Mesendoderm (in vitro differentiated cells): ENCODE measurements around the gene OTUD6A.

Source experiments
- DNase-seq: peaks from one replicate; pipeline ENCODE4 v3.0.0; 2013
- H2AK5ac ChIP-seq: 2 replicates; pipeline ENCODE4 v1.6.1; 2013; ENCODE audit warnings: low read length, inconsistent platforms
- H2BK120ac ChIP-seq: 2 replicates; pipeline ENCODE4 v1.6.1; 2013; ENCODE audit warnings: low read depth, mild to moderate bottlenecking, low read length, moderate library complexity, mixed read lengths
- H2BK15ac ChIP-seq: replicated peaks from 2 replicates; pipeline ENCODE4 v1.6.1; 2013; ENCODE audit warnings: low read depth, mild to moderate bottlenecking, moderate library complexity
- H2BK5ac ChIP-seq: 2 replicates; pipeline ENCODE4 v1.6.1; 2013; ENCODE audit warnings: low read length, inconsistent platforms
- H3K18ac ChIP-seq: 2 replicates; pipeline ENCODE4 v1.6.1; 2013; ENCODE audit warnings: mild to moderate bottlenecking, low read length, mixed read lengths
- H3K23ac ChIP-seq: one replicate; pipeline ENCODE4 v1.6.1; 2013; ENCODE audit warnings: low read length
- H3K27ac ChIP-seq: 2 replicates; pipeline ENCODE4 v1.5.1; 2013; ENCODE audit warnings: low read depth, mild to moderate bottlenecking, inconsistent platforms, low read length, moderate library complexity
- H3K27me3 ChIP-seq: 2 replicates; pipeline ENCODE4 v1.6.1; 2013; ENCODE audit warnings: low read length, control low read depth, mild to moderate bottlenecking, inconsistent platforms; ENCODE audit not compliant: insufficient read depth, poor library complexity
- H3K36me3 ChIP-seq: 2 replicates; pipeline ENCODE4 v1.6.1; 2013; ENCODE audit warnings: low read length, inconsistent platforms; ENCODE audit not compliant: control insufficient read depth, insufficient read depth
- H3K4ac ChIP-seq: one replicate; pipeline ENCODE4 v1.6.1; 2013; ENCODE audit warnings: low read depth, mild to moderate bottlenecking, low read length, moderate library complexity
- H3K4me1 ChIP-seq: 2 replicates; pipeline ENCODE4 v1.6.1; 2013; ENCODE audit warnings: low read depth, low read length, inconsistent platforms; ENCODE audit not compliant: control insufficient read depth
- H3K4me2 ChIP-seq: 2 replicates; pipeline ENCODE4 v1.6.1; 2013; ENCODE audit warnings: low read length
- H3K4me3 ChIP-seq: 2 replicates; pipeline ENCODE4 v1.5.1; 2013; ENCODE audit warnings: mild to moderate bottlenecking, low read length
- H3K56ac ChIP-seq: one replicate; pipeline ENCODE4 v1.6.1; 2013; ENCODE audit warnings: low read length
- H3K79me1 ChIP-seq: 2 replicates; pipeline ENCODE4 v1.6.1; 2013; ENCODE audit warnings: low read length, inconsistent platforms
- H3K79me2 ChIP-seq: 2 replicates; pipeline ENCODE4 v1.6.1; 2013; ENCODE audit warnings: mild to moderate bottlenecking, low read length; ENCODE audit not compliant: control insufficient read depth, insufficient read depth
- H3K9ac ChIP-seq: 2 replicates; pipeline ENCODE4 v1.6.1; 2013; ENCODE audit warnings: low read length, inconsistent platforms
- H4K5ac ChIP-seq: one replicate; pipeline ENCODE4 v1.6.1; 2013; ENCODE audit warnings: low read length
- H4K8ac ChIP-seq: one replicate; pipeline ENCODE4 v1.6.1; 2013; ENCODE audit warnings: low read depth, mild to moderate bottlenecking, control low read depth, low read length, moderate library complexity
- WGBS: extraction: QIAGEN DNeasy Blood & Tissue Kit; methylation state at CpG from one replicate; pipeline ENCODE4 v1.1.7; 2013; ENCODE audit warnings: low lambda C conversion rate, missing lambda C conversion rate; ENCODE audit not compliant: insufficient coverage; ENCODE audit errors: extremely low coverage; 5-methylcytosine and 5-hydroxymethylcytosine counted together

OTUD6A gene

DNA sequence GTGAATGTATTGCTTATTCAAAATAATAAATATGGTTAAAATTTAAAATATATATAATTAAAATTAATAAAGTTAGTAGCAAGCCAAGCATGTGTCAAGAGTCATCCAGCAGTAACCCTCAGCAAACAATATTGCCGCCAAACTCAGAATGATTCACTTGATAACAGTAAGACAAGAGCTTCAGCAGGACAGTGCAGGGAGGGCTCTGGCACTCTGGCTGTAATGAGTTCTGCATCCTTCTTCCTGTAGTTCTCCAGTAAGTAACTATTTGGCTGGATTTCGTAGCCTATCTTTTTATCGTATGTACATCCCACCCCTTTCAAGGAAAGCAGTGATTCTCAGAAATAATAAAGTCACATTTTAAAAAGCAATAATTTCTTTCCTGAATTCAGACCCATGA lies 17.6 kb downstream of the OTUD6A start:
- H3K4me1 ChIP-seq: no peaks in the 10 kb centered on the region
- no peak overlapping the region for H2BK15ac ChIP-seq
- no peaks in the 10 kb centered on the region for H3K27me3 ChIP-seq
- no peak overlapping the region for H2AK5ac ChIP-seq
- H3K56ac ChIP-seq: no peak overlapping the region
- no peak overlapping the region for H3K4me3 ChIP-seq
- H3K36me3 ChIP-seq: no peaks in the 10 kb centered on the region
- H4K8ac ChIP-seq: no peak overlapping the region
- WGBS: no CpG with 5 or more reads among the region's 3 CpGs
- no peak overlapping the region for H2BK120ac ChIP-seq
- H3K18ac ChIP-seq: no peak overlapping the region
- H3K4ac ChIP-seq: no peak overlapping the region
- no peak overlapping the region for H3K27ac ChIP-seq
- no peaks in the 10 kb centered on the region for H3K79me1 ChIP-seq
- DNase-seq: no peak
- no peak overlapping the region for H3K4me2 ChIP-seq
- H4K5ac ChIP-seq: no peak overlapping the region
- no peak overlapping the region for H3K23ac ChIP-seq
- no peak overlapping the region for H2BK5ac ChIP-seq
- no peak overlapping the region for H3K9ac ChIP-seq
- no peaks in the 10 kb centered on the region for H3K79me2 ChIP-seq

DNA sequence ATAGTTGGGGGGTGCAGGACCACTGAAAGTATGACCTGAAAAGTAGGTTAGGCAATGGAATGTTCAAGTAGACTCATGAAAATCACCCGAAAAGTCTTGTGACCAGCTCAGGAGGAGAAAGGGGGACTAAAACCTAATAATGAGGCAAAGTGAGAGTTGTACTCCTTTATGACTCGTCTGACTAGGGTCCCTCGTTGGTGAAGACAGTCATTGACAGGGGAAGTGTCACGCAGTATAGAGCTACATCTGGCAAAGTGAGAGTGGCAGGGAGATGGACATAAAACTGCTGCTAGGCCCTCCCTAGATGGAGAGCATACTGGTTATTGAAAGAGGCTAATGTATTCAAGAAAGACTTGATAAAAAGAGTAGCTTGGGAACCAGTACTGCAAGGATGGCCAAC lies 20.5 kb downstream of the OTUD6A start:
- H3K4me2 ChIP-seq: no peak overlapping the region
- H3K9ac ChIP-seq: no peak overlapping the region
- no peak overlapping the region for H4K5ac ChIP-seq
- WGBS: no CpG with 5 or more reads among the region's 4 CpGs
- no peak for DNase-seq
- no peak overlapping the region for H3K23ac ChIP-seq
- no peak overlapping the region for H3K4me3 ChIP-seq
- no peaks in the 10 kb centered on the region for H3K27me3 ChIP-seq
- H3K4ac ChIP-seq: no peak overlapping the region
- H3K4me1 ChIP-seq: no peaks in the 10 kb centered on the region
- no peak overlapping the region for H2BK120ac ChIP-seq
- no peak overlapping the region for H2BK15ac ChIP-seq
- H2BK5ac ChIP-seq: no peak overlapping the region
- H3K79me2 ChIP-seq: no peaks in the 10 kb centered on the region
- no peak overlapping the region for H3K27ac ChIP-seq
- no peak overlapping the region for H3K18ac ChIP-seq
- H3K79me1 ChIP-seq: no peaks in the 10 kb centered on the region
- H3K36me3 ChIP-seq: no peaks in the 10 kb centered on the region
- no peak overlapping the region for H3K56ac ChIP-seq
- no peak overlapping the region for H2AK5ac ChIP-seq
- H4K8ac ChIP-seq: no peak overlapping the region

DNA sequence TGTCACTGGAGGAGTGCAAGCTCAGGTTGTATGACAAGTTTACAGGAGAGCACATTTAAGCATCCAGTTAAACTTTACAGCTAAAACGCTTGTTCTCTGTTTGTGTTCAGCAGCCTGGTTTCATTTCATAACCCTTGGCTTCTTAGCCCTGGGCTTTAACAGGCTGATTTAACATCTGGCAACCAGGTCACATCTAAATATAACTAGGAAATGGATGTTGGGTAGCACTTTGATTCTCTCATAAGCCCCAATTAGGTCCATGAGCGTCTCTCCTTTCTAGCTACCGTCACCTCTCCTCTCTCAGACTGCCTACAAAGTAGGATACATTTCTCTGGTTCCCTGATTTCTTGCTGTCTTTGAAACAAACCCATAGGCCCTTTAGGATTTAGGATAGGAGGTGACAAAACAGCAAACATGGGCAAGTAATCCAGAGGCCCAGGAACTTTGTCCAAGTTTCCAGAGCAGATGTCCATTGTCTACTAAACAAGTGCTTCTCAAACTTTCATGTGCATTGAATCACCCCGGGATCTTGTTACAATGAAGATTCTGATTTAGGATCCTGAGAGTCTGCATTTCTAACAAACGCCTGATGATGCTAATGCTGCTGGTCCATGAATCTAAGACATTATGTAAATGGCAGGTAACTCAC lies 22.5 kb downstream of the OTUD6A start:
- no peak overlapping the region for H3K56ac ChIP-seq
- no peak overlapping the region for H3K4ac ChIP-seq
- H3K27ac ChIP-seq: no peak overlapping the region
- no peak overlapping the region for H2AK5ac ChIP-seq
- H4K5ac ChIP-seq: no peak overlapping the region
- no peak overlapping the region for H3K18ac ChIP-seq
- H3K27me3 ChIP-seq: no peaks in the 10 kb centered on the region
- WGBS: no CpG with 5 or more reads among the region's 5 CpGs
- no peak overlapping the region for H3K9ac ChIP-seq
- H3K23ac ChIP-seq: no peak overlapping the region
- H4K8ac ChIP-seq: no peak overlapping the region
- no peaks in the 10 kb centered on the region for H3K36me3 ChIP-seq
- no peak for DNase-seq
- no peak overlapping the region for H2BK15ac ChIP-seq
- H3K4me1 ChIP-seq: no peaks in the 10 kb centered on the region
- H3K4me2 ChIP-seq: no peak overlapping the region
- H2BK120ac ChIP-seq: no peak overlapping the region
- H2BK5ac ChIP-seq: no peak overlapping the region
- no peaks in the 10 kb centered on the region for H3K79me1 ChIP-seq
- no peaks in the 10 kb centered on the region for H3K79me2 ChIP-seq
- H3K4me3 ChIP-seq: no peak overlapping the region

DNA sequence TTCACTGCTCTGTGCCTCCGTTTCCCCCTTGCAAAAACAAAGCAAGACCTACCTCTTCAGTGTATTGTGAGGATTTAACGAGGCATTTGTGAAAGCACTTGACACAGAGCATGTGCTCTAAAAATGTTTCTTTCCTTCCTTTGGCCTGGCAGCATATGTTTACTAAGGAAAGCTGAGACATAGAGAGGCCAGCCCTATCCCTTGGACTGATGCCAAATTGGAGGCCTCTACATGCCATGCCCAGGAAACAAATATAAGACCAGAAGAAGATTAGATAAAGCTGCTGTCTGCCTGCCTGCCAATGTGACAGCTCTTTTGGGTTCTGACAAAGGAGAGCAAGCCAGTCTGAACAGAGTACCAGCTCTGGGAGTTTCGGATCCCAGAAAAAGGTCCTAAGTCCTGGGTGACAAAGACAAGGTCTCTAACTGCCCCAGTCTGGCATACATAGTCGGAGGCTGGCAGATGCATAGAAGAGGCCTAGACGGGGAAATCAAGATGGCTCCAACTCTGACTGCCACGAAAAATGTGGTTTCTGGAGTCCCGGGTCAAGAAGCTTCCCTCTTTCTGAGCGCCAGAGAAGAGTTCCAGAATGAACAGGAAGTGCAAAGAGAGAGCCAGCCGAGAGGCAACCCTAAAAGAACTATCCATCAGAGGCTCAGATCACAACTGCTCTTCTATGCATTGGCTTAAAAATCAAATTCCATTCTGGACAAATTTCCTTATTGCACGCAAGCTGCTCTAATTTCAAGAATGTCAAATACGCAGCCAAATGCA lies 25.8 kb downstream of the OTUD6A start:
- H3K4ac ChIP-seq: no peak overlapping the region
- H3K4me1 ChIP-seq: no peaks in the 10 kb centered on the region
- no peak overlapping the region for H4K5ac ChIP-seq
- H3K4me3 ChIP-seq: no peak overlapping the region
- no peaks in the 10 kb centered on the region for H3K36me3 ChIP-seq
- no CpG with 5 or more reads among the region's 11 CpGs for WGBS
- no peaks in the 10 kb centered on the region for H3K79me1 ChIP-seq
- H2BK15ac ChIP-seq: no peak overlapping the region
- no peak overlapping the region for H2BK120ac ChIP-seq
- no peak overlapping the region for H3K23ac ChIP-seq
- H3K56ac ChIP-seq: no peak overlapping the region
- no peak for DNase-seq
- H2AK5ac ChIP-seq: no peak overlapping the region
- H3K27me3 ChIP-seq: no peaks in the 10 kb centered on the region
- no peak overlapping the region for H2BK5ac ChIP-seq
- H4K8ac ChIP-seq: no peak overlapping the region
- H3K18ac ChIP-seq: no peak overlapping the region
- no peak overlapping the region for H3K4me2 ChIP-seq
- H3K79me2 ChIP-seq: no peaks in the 10 kb centered on the region
- no peak overlapping the region for H3K9ac ChIP-seq
- no peak overlapping the region for H3K27ac ChIP-seq

DNA sequence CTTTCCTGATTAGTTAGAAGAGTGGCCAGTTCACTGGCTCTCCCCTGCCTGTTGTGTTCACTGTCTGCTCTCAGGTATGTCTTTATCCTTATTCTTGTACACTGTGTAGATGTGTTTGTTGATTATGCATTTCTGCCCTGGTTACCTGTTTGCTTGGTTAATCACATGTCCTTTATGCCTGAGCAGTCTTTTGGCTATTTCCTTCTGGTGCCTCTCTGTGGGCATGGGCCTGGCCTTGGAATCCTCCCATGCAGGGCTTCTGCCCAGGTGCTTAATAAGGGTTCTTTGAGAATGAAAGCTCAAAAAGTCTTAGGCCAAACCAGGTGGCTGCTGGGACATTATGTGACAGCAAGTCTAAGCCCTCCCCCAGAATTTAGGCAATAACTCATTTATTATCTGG lies 26.5 kb downstream of the OTUD6A start:
- H2BK120ac ChIP-seq: no peak overlapping the region
- H3K56ac ChIP-seq: no peak overlapping the region
- no peak overlapping the region for H3K27ac ChIP-seq
- no peak overlapping the region for H2BK5ac ChIP-seq
- no peak for DNase-seq
- no peaks in the 10 kb centered on the region for H3K79me2 ChIP-seq
- H4K8ac ChIP-seq: no peak overlapping the region
- no peak overlapping the region for H3K9ac ChIP-seq
- no peaks in the 10 kb centered on the region for H3K4me1 ChIP-seq
- no peaks in the 10 kb centered on the region for H3K36me3 ChIP-seq
- no peak overlapping the region for H3K18ac ChIP-seq
- no peak overlapping the region for H4K5ac ChIP-seq
- no peaks in the 10 kb centered on the region for H3K79me1 ChIP-seq
- no peak overlapping the region for H2AK5ac ChIP-seq
- no peak overlapping the region for H3K4ac ChIP-seq
- no peaks in the 10 kb centered on the region for H3K27me3 ChIP-seq
- H2BK15ac ChIP-seq: no peak overlapping the region
- H3K23ac ChIP-seq: no peak overlapping the region
- H3K4me3 ChIP-seq: no peak overlapping the region
- no peak overlapping the region for H3K4me2 ChIP-seq
